ENCODE data around the gene IDH3A. TPM values are rescaled to one million over a fixed set of nuclear protein-coding genes. Genes with fewer than 3 reads are reported as not detected.

The IDH3A gene
- total and polyA plus RNA-seq, 10 donors = 27.6 to 90.7 (median 70.1) TPM

GRCh38 chr15:78127882-78128281, 21.3 kb upstream of the IDH3A start:
- H3K9me3 ChIP-seq = no peaks in the 10 kb centered on the region
- 88 to 97% (median 93%) methylated on average over 2 of the region's 2 CpGs for WGBS, 5 donors

DNA sequence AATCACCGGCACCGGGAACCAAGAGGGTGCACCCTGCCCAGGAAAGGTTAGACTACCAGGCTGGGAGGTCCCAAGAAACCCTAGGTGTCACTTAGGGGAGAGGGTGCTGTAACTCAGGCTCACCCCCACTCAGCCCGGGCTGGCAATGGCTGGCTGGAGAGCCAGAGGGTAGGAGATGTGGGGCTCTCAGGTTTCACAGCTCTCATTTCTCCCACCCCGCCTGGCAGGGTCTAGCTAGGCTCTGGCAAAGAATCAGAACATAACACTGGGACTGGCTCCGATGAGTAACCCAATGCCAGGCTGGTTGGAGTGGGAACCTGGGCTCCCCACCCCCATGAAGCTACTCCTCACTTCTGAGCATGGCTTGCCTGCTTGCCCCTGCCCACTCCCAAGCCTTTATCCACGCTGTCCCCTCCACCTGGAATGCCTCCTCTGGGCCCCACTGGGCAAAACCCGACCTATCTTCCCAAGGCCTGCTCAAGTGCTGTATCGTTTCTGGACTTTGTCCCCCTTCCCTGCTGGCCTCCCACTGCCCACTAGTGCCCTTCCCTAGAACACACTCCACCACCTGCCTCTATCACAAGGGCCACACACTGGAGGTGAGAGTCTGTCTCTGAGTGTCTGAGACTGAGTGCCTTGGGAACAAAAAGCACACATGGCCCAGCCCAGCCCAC, 19.9 kb upstream of the IDH3A start:
- TF ChIP-seq POLR2A (IDR thresholded peaks at IDR 0.05) (no peak), POLR2AphosphoS5 (IDR thresholded peaks at IDR 0.05) (no peak), CTCF (IDR thresholded peaks at IDR 0.05 in 8 of 11, conservative IDR thresholded peaks at IDR 0.05 in 3 of 11) (no peak)
- Histone ChIP-seq H3K4me1 (peaks cover 6 to 31% (median 16%) of the 10 kb centered on the region in 6 donors), H3K27me3 (replicated peaks in 1 of 7) (peaks cover 0 to 5% (median 0%) of the 10 kb centered on the region in 7 donors), H3K27ac (peak overlapping the region in 1 of 8 donors; percentile 94), H3K4me3 (no peak overlapping the region), H3K9me3 (no peaks in the 10 kb centered on the region), H3K36me3 (no peaks in the 10 kb centered on the region)
- DNase-seq = peak; percentile 68
- intact Hi-C loops (cut with DNase I; ENCODE audit: low total_unique reads) = no loop called here
- WGBS, 5 donors = 84 to 87% (median 84%) methylated on average over 8 of the region's 8 CpGs

More at GRCh38 chr15:78127882-78128281, 21.3 kb upstream of the IDH3A start:
- Histone ChIP-seq H3K36me3 (no peaks in the 10 kb centered on the region), H3K27me3 (replicated peaks in 1 of 7) (peaks cover 0 to 5% (median 0%) of the 10 kb centered on the region in 7 donors), H3K4me1 (peaks cover 6 to 25% (median 16%) of the 10 kb centered on the region in 6 donors), H3K27ac (peak overlapping the region in 1 of 8 donors; percentile 21), H3K4me3 (no peak overlapping the region)
- no peak for TF ChIP-seq POLR2A (IDR thresholded peaks at IDR 0.05)
- no peak for TF ChIP-seq POLR2AphosphoS5 (IDR thresholded peaks at IDR 0.05)
- no peak for TF ChIP-seq CTCF (IDR thresholded peaks at IDR 0.05 in 8 of 11, conservative IDR thresholded peaks at IDR 0.05 in 3 of 11)
- DNase-seq = no peak
- intact Hi-C loops (cut with DNase I; ENCODE audit: low total_unique reads) = no loop called here

GRCh38 chr15:78129751-78130287, 19.3 kb upstream of the IDH3A start:
- Histone ChIP-seq H3K9me3 (no peaks in the 10 kb centered on the region), H3K36me3 (no peaks in the 10 kb centered on the region), H3K4me3 (no peak overlapping the region), H3K27me3 (replicated peaks in 1 of 7) (peaks cover 0 to 5% (median 0%) of the 10 kb centered on the region in 7 donors), H3K27ac (peak overlapping the region in 2 of 8 donors; percentile 89 to 94), H3K4me1 (peaks cover 6 to 31% (median 16%) of the 10 kb centered on the region in 6 donors)
- DNase-seq = no peak
- intact Hi-C loops (cut with DNase I; ENCODE audit: low total_unique reads) = no loop called here
- TF ChIP-seq CTCF (IDR thresholded peaks at IDR 0.05 in 8 of 11, conservative IDR thresholded peaks at IDR 0.05 in 3 of 11) = no peak
- no peak for TF ChIP-seq POLR2A (IDR thresholded peaks at IDR 0.05)
- no peak for TF ChIP-seq POLR2AphosphoS5 (IDR thresholded peaks at IDR 0.05)
- WGBS, 5 donors = 91 to 96% (median 92%) methylated on average over 5 of the region's 5 CpGs

All from spleen (tissue), 11 donors.